Breast epithelium (tissue), 3 donors: Measurements from ENCODE around the gene MAPK1IP1L.

Experiments
- POLR2A ChIP-seq: fragments of 450-650 bp; IDR thresholded peaks from one replicate; pipeline ENCODE4 v1.6.1; 2016; ENCODE audit warnings: antibody characterized with exemption, mild to moderate bottlenecking, moderate library complexity
- TF ChIP-seq, protein P1 (sequence below), 3 donors: fragments of 450-650 bp; IDR thresholded peaks; one replicate each; pipeline ENCODE4 v1.5.1; 2016 to 2017; ENCODE audit warnings: antibody characterized with exemption in 3 of 3, mild to moderate bottlenecking in 3 of 3, moderate library complexity in 3 of 3

DNA sequence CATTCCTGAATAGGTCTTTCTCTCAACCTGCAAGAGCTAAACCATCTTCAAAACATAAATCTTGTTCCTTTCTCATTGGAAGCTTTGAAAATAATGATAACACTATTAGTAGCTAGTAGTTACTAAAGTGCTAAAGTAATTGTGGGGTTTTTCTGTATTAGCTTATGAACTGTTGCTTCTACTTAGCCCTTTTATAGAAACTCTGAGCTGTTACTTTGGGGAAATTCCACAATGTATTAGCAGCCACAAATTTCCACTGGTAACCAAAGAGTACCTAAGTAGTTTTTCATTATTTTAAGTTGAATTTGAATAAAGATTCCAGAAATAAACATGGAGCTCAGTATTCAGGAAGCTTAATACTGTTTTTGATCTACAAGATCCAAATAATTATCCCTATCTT, 6.4 kb upstream of the MAPK1IP1L start:
- no peak for TF ChIP-seq POLR2A
- TF ChIP-seq, protein P1, sequence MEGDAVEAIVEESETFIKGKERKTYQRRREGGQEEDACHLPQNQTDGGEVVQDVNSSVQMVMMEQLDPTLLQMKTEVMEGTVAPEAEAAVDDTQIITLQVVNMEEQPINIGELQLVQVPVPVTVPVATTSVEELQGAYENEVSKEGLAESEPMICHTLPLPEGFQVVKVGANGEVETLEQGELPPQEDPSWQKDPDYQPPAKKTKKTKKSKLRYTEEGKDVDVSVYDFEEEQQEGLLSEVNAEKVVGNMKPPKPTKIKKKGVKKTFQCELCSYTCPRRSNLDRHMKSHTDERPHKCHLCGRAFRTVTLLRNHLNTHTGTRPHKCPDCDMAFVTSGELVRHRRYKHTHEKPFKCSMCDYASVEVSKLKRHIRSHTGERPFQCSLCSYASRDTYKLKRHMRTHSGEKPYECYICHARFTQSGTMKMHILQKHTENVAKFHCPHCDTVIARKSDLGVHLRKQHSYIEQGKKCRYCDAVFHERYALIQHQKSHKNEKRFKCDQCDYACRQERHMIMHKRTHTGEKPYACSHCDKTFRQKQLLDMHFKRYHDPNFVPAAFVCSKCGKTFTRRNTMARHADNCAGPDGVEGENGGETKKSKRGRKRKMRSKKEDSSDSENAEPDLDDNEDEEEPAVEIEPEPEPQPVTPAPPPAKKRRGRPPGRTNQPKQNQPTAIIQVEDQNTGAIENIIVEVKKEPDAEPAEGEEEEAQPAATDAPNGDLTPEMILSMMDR (IDR thresholded peaks at IDR 0.05), result no peak
